HG03354 (cell line): Measurements from ENCODE around the gene ANKRD13B.

Experiments
- ATAC-seq: cut with Tn5 transposase; IDR thresholded peaks from one replicate; pipeline ENCODE4 v1.9.1; 2021; ENCODE audit warnings: mild to moderate bottlenecking; ENCODE audit not compliant: unreplicated experiment, poor library complexity, severe bottlenecking

ANKRD13B gene

GRCh38 chr17:29591146-29591736 lies 1.7 kb upstream of the ANKRD13B start:
- no peak for ATAC-seq

- peak; percentile 32 for ATAC-seq
These were observed 959 bp upstream of the ANKRD13B start for GRCh38 chr17:29591737-29592608.

- no peak for ATAC-seq
These were observed 923 bp downstream of the ANKRD13B start for GRCh38 chr17:29593591-29594518.

GRCh38 chr17:29594519-29595090 lies 1.7 kb downstream of the ANKRD13B start:
- no peak for ATAC-seq

GRCh38 chr17:29595107-29595942 lies 2.4 kb downstream of the ANKRD13B start:
- ATAC-seq, result no peak

- ATAC-seq, result no peak
These were observed 3.2 kb downstream of the ANKRD13B start for GRCh38 chr17:29595943-29596774.

GRCh38 chr17:29596811-29597210 lies 3.9 kb downstream of the ANKRD13B start:
- ATAC-seq, result no peak

GRCh38 chr17:29597361-29598172 lies 4.6 kb downstream of the ANKRD13B start:
- no peak for ATAC-seq

- no peak for ATAC-seq
These were observed 10.3 kb downstream of the ANKRD13B start for GRCh38 chr17:29603109-29603674.

GRCh38 chr17:29607557-29608195 lies 14.7 kb downstream of the ANKRD13B start:
- ATAC-seq, result no peak

GRCh38 chr17:29608986-29609385 lies 16.1 kb downstream of the ANKRD13B start:
- ATAC-seq, result no peak

- no peak for ATAC-seq
These were observed 17.5 kb downstream of the ANKRD13B start for GRCh38 chr17:29610395-29610794.

GRCh38 chr17:29611351-29612093 lies 18.6 kb downstream of the ANKRD13B start:
- no peak for ATAC-seq

- ATAC-seq, result no peak
These were observed 19.1 kb downstream of the ANKRD13B start for GRCh38 chr17:29612094-29612403.

- no peak for ATAC-seq
These were observed 19.7 kb downstream of the ANKRD13B start for GRCh38 chr17:29612404-29613280.
